Measurements from ENCODE around the gene HOXB8. TPM values are rescaled to one million over a fixed set of nuclear protein-coding genes. Genes with fewer than 3 reads are reported as not detected.

HOXB8 gene
- total RNA-seq, result not detected

DNA sequence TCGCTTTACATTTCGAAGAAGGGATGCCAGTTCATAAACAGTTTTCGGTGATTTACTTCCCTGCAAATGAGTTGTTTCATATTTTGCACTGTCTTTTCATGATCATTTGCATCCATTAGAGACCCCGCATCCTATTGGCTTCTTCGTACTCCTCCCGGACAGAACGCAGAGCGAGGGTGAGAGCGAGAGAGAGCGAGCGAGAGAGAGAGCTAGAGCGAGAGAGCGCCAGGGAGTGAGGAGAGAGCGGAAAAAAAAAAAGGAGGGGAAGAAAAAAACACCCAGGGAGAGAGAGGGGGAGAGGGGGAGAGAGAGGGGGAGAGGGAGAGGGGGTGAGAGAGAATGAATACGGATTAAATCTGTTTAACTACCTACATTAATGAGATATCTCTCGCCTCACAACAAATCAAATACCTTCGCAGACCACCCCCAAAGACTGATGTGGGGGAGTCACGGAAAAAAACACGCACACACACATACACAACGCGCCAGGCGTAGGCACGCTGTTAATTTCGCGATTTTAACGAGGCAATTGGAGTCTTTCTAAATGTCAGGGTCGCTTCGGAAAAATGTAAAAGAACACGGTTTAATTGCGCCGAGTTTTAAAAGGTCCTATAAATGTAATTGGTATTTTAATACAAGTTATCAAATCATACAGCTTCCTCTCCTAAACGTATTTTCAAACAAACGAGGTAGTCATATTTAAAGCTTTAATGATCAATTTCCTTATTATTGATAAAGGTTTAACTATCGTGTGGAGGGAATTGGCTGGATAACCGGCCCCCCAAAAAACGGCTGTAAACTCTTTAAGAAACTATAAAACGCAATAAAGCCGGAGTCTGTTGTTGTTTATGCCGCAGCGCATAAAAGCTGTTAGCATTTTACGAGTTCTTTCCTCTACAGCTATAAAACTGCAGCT, at the start of gene HOXB8:
HOXB8 (minus strand) TSS at position 246 of the 916 bp plus-strand sequence. CDS start 588 bp downstream, outside the sequence.
- peak within 1 kb of the TSS; percentile 36 to 60 for H3K4me3 ChIP-seq

GRCh38 chr17:48663134-48663924, 48.2 kb upstream of the HOXB8 start:
- Histone ChIP-seq H3K4me1 (no peaks in the 10 kb centered on the region), H3K36me3 (no peaks in the 10 kb centered on the region), H3K9me3 (no peaks in the 10 kb centered on the region), H3K4me3 (no peak overlapping the region), H3K27me3 (no peaks in the 10 kb centered on the region), H3K27ac (no peak overlapping the region)
- intact Hi-C loops (cut with DNase I), result no loop called here
- TF ChIP-seq POLR2AphosphoS5 (IDR thresholded peaks at IDR 0.05; ENCODE audit: insufficient read depth in 1 of 2, low read depth in 1 of 2) (no peak), POLR2A (IDR thresholded peaks at IDR 0.05) (no peak)
- TF ChIP-seq, protein P1, sequence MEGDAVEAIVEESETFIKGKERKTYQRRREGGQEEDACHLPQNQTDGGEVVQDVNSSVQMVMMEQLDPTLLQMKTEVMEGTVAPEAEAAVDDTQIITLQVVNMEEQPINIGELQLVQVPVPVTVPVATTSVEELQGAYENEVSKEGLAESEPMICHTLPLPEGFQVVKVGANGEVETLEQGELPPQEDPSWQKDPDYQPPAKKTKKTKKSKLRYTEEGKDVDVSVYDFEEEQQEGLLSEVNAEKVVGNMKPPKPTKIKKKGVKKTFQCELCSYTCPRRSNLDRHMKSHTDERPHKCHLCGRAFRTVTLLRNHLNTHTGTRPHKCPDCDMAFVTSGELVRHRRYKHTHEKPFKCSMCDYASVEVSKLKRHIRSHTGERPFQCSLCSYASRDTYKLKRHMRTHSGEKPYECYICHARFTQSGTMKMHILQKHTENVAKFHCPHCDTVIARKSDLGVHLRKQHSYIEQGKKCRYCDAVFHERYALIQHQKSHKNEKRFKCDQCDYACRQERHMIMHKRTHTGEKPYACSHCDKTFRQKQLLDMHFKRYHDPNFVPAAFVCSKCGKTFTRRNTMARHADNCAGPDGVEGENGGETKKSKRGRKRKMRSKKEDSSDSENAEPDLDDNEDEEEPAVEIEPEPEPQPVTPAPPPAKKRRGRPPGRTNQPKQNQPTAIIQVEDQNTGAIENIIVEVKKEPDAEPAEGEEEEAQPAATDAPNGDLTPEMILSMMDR (IDR thresholded peaks at IDR 0.05), result no peak
- DNase-seq (ENCODE audit: extremely low spot score in 2 of 2), result no peak

More for the DNA sequence above, at the start of gene HOXB8:
- Histone ChIP-seq H3K36me3 (no peaks in the 10 kb centered on the region), H3K27ac (no peak within 1 kb of the TSS), H3K27me3 (peaks cover 18% of the 10 kb centered on the region), H3K4me1 (peaks cover 34% of the 10 kb centered on the region), H3K9me3 (no peaks in the 10 kb centered on the region)
- intact Hi-C loops (cut with DNase I), result no loop called here
- TF ChIP-seq, protein P1 (IDR thresholded peaks at IDR 0.05), result no peak
- TF ChIP-seq POLR2AphosphoS5 (IDR thresholded peaks at IDR 0.05; ENCODE audit: insufficient read depth in 1 of 2, low read depth in 1 of 2), result no peak
- no peak for TF ChIP-seq POLR2A (IDR thresholded peaks at IDR 0.05)
- DNase-seq (ENCODE audit: extremely low spot score in 2 of 2), result no peak

DNA sequence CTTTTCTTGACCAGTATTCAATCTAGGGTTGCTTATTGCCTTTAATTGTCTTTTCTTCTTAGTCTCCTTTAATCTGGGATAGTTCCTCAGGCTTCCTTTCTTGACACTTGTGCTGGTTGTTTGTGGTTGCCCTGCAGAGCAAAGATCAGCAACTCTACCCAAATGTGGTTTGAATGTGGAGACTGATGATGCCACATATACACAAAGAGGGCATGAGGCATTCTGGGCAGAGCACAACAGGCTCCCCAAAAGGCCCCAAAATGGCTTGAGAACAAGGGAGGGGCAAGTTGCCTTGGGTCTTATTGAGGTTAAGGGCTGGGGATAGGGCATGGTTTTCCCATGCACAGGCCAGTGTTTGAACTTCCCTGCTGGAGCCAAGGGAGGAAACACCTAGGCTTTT, 40.8 kb upstream of the HOXB8 start:
- no peak for TF ChIP-seq POLR2A (IDR thresholded peaks at IDR 0.05)
- TF ChIP-seq, protein P1 (IDR thresholded peaks at IDR 0.05), result no peak
- TF ChIP-seq POLR2AphosphoS5 (IDR thresholded peaks at IDR 0.05; ENCODE audit: insufficient read depth in 1 of 2, low read depth in 1 of 2), result no peak
- Histone ChIP-seq H3K4me3 (no peak overlapping the region), H3K4me1 (no peaks in the 10 kb centered on the region), H3K9me3 (no peaks in the 10 kb centered on the region), H3K27me3 (no peaks in the 10 kb centered on the region), H3K36me3 (no peaks in the 10 kb centered on the region), H3K27ac (no peak overlapping the region)
- intact Hi-C loops (cut with DNase I), result no loop called here
- DNase-seq (ENCODE audit: extremely low spot score in 2 of 2), result peak in 1 of 2 donors; percentile 3

- Histone ChIP-seq H3K27me3 (no peaks in the 10 kb centered on the region), H3K36me3 (no peaks in the 10 kb centered on the region), H3K4me3 (no peak overlapping the region), H3K27ac (no peak overlapping the region), H3K4me1 (peaks cover 16% of the 10 kb centered on the region), H3K9me3 (no peaks in the 10 kb centered on the region)
- DNase-seq (ENCODE audit: extremely low spot score in 2 of 2), result no peak
- intact Hi-C loops (cut with DNase I), result no loop called here
- TF ChIP-seq POLR2A (IDR thresholded peaks at IDR 0.05) (no peak), POLR2AphosphoS5 (IDR thresholded peaks at IDR 0.05; ENCODE audit: insufficient read depth in 1 of 2, low read depth in 1 of 2) (no peak)
- TF ChIP-seq, protein P1 (IDR thresholded peaks at IDR 0.05), result no peak
Measured at GRCh38 chr17:48649741-48650140, 34.6 kb upstream of the HOXB8 start.
